DLD1 (cell line): Measurements from ENCODE around the gene CACNA2D3.
"Not testable (repeated sequence)": the region's sequence is repeated elsewhere in the genome, so short reads cannot be mapped to it uniquely, and the experiment has no call there.

ENCODE experiments used
- in situ Hi-C: cut with HindIII; loops from 2 replicates; pipeline ENCODE4 v1.10.0; 2017; ENCODE audit warnings: low sequenced_read_pairs

CACNA2D3 gene

GRCh38 chr3:54122324-54123002, at the start of gene CACNA2D3:
Gene CACNA2D3 (plus strand): TSS chr3:54122552.
- in situ Hi-C loops, result no loop called here

- in situ Hi-C loops, result no loop called here
Observed at GRCh38 chr3:54073386-54073785, 49.0 kb upstream of the CACNA2D3 start.

GRCh38 chr3:54079314-54079713, 43.0 kb upstream of the CACNA2D3 start:
- in situ Hi-C loops, result no loop called here

GRCh38 chr3:54079730-54080325, 42.5 kb upstream of the CACNA2D3 start:
- in situ Hi-C loops, result no loop called here

GRCh38 chr3:54083921-54084320, 38.4 kb upstream of the CACNA2D3 start:
- in situ Hi-C loops, result no loop called here

- in situ Hi-C loops, result no loop called here
Observed at GRCh38 chr3:54085936-54086335, 36.4 kb upstream of the CACNA2D3 start.

- in situ Hi-C loops, result no loop called here
Observed at GRCh38 chr3:54086652-54087405, 35.5 kb upstream of the CACNA2D3 start.

- in situ Hi-C loops, result no loop called here
Observed at GRCh38 chr3:54087581-54088410, 34.6 kb upstream of the CACNA2D3 start.

- in situ Hi-C loops, result no loop called here
Observed at GRCh38 chr3:54093491-54094248, 28.7 kb upstream of the CACNA2D3 start.

GRCh38 chr3:54094926-54095325, 27.4 kb upstream of the CACNA2D3 start:
- in situ Hi-C loops, result no loop called here

- in situ Hi-C loops, result no loop called here
Observed at GRCh38 chr3:54099381-54099780, 23.0 kb upstream of the CACNA2D3 start.

- in situ Hi-C loops, result no loop called here
Observed at GRCh38 chr3:54104084-54104483, 18.3 kb upstream of the CACNA2D3 start.

- in situ Hi-C loops, result not testable (repeated sequence)
Observed at GRCh38 chr3:54116129-54116528, 6.2 kb upstream of the CACNA2D3 start.

GRCh38 chr3:54120657-54121413, 1.5 kb upstream of the CACNA2D3 start:
- in situ Hi-C loops, result no loop called here

- in situ Hi-C loops, result no loop called here
Observed at GRCh38 chr3:54121414-54122323, 683 bp upstream of the CACNA2D3 start.

GRCh38 chr3:54123003-54123775, 837 bp downstream of the CACNA2D3 start:
- in situ Hi-C loops, result no loop called here

GRCh38 chr3:54123776-54124196, 1.4 kb downstream of the CACNA2D3 start:
- in situ Hi-C loops, result no loop called here

- in situ Hi-C loops, result no loop called here
Observed at GRCh38 chr3:54125300-54125699, 2.9 kb downstream of the CACNA2D3 start.
